Activated B cell treated with CpG ODN at 0.5 μM for 24 hours (primary cell): ENCODE results near the gene ANKRD13A. TPM values are rescaled to one million over a fixed set of nuclear protein-coding genes. Genes with fewer than 3 reads are reported as not detected.

ENCODE experiments used
- ATAC-seq: fragments of 200-7000 bp; cut with Tn5 transposase; one replicate; pipeline ENCODE4 v1.10.0; 2021; ENCODE audit warnings: low read depth, mild to moderate bottlenecking, moderate library complexity
- CTCF ChIA-PET: fragments of 350-600 bp; sonication (Branson Sonifier 250); formaldehyde crosslinking; loops from one replicate; lab custom pipeline; 2021; ENCODE audit warnings: antibody characterized with exemption; lab: Charles Lee
- POLR2A ChIA-PET: fragments of 350-600 bp; sonication (Branson Sonifier 250); formaldehyde crosslinking; loops from one replicate; lab custom pipeline; 2021; ENCODE audit warnings: antibody characterized with exemption; lab: Charles Lee
- DNase-seq: peaks from one replicate; pipeline ENCODE4 v3.0.0; 2022
- H3K27ac Mint-ChIP-seq: one replicate; pipeline ENCODE4 v1.8.0; 2020; ENCODE audit warnings: mixed read lengths
- H3K27me3 Mint-ChIP-seq: one replicate; pipeline ENCODE4 v1.8.0; 2021; ENCODE audit warnings: mixed read lengths
- H3K36me3 Mint-ChIP-seq: one replicate; pipeline ENCODE4 v1.8.0; 2021; ENCODE audit warnings: low read depth, mixed read lengths
- H3K4me1 Mint-ChIP-seq: one replicate; pipeline ENCODE4 v1.8.0; 2021; ENCODE audit warnings: mixed read lengths
- H3K4me3 Mint-ChIP-seq: one replicate; pipeline ENCODE4 v1.8.0; 2020; ENCODE audit warnings: mild to moderate bottlenecking, mixed read lengths
- H3K9me3 Mint-ChIP-seq: one replicate; pipeline ENCODE4 v1.8.0; 2020; ENCODE audit warnings: mixed read lengths
- intact Hi-C: fragments of 100-400 bp; cut with micrococcal nuclease; formaldehyde crosslinking; loops from one replicate; pipeline ENCODE4 v1.15.1; 2024
- total RNA-seq: library from RNA; stranded (reverse); gene quantifications from 2 replicates; pipeline ENCODE4 v1.2.3, GENCODE V29; 2022
- TF ChIP-seq, protein P1 (sequence below): fragments of 200-600 bp; IDR thresholded peaks from one replicate; pipeline ENCODE4 v1.8.0; 2022; ENCODE audit warnings: antibody characterized with exemption, mild to moderate bottlenecking

Gene ANKRD13A
- total RNA-seq, 1 donor from 2014 or later = 135 TPM

GRCh38 chr12:109967383-109968031 is 31.7 kb upstream of the ANKRD13A start:
- CTCF ChIA-PET = no interaction called here
- DNase-seq = no peak
- Mint-ChIP-seq H3K9me3 (no peaks in the 10 kb centered on the region), H3K36me3 (peaks cover 68% of the 10 kb centered on the region), H3K27ac (peak overlapping the region; percentile 25), H3K4me3 (no peak overlapping the region), H3K27me3 (no peaks in the 10 kb centered on the region), H3K4me1 (peaks cover 8% of the 10 kb centered on the region)
- intact Hi-C loops = no loop called here
- ATAC-seq = no peak
- POLR2A ChIA-PET = no interaction called here
- TF ChIP-seq, protein P1, sequence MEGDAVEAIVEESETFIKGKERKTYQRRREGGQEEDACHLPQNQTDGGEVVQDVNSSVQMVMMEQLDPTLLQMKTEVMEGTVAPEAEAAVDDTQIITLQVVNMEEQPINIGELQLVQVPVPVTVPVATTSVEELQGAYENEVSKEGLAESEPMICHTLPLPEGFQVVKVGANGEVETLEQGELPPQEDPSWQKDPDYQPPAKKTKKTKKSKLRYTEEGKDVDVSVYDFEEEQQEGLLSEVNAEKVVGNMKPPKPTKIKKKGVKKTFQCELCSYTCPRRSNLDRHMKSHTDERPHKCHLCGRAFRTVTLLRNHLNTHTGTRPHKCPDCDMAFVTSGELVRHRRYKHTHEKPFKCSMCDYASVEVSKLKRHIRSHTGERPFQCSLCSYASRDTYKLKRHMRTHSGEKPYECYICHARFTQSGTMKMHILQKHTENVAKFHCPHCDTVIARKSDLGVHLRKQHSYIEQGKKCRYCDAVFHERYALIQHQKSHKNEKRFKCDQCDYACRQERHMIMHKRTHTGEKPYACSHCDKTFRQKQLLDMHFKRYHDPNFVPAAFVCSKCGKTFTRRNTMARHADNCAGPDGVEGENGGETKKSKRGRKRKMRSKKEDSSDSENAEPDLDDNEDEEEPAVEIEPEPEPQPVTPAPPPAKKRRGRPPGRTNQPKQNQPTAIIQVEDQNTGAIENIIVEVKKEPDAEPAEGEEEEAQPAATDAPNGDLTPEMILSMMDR = no peak

DNA sequence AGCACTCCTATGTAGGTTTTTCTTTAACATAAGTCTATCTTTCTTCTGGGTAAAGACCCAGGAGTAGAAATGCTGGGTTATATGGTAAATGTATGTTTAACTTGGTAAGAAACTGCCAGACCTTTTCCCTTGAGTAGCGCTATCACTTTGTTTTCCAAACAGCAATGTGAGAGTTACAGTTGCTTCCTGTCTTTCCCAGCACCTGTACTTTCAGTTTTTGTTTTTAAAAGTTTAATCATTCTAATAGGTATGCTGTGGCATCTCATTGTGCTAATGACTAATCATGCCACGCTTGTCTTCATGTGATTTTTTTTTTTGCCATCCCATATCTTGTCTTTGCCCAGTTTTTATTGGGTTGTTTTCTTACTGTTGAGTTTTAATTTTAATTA is 31.2 kb upstream of the ANKRD13A start:
- intact Hi-C loops = no loop called here
- ChIA-PET POLR2A (no interaction called here), CTCF (no interaction called here)
- Mint-ChIP-seq H3K4me1 (peaks cover 8% of the 10 kb centered on the region), H3K9me3 (no peaks in the 10 kb centered on the region), H3K27me3 (no peaks in the 10 kb centered on the region), H3K27ac (peak overlapping the region; percentile 25), H3K36me3 (peaks cover 66% of the 10 kb centered on the region), H3K4me3 (no peak overlapping the region)
- TF ChIP-seq, protein P1 = no peak
- ATAC-seq (no peak), DNase-seq (no peak)

- DNase-seq (no peak), ATAC-seq (no peak)
- Mint-ChIP-seq H3K9me3 (no peaks in the 10 kb centered on the region), H3K4me1 (peaks cover 15% of the 10 kb centered on the region), H3K36me3 (peaks cover 64% of the 10 kb centered on the region), H3K27me3 (no peaks in the 10 kb centered on the region), H3K27ac (no peak overlapping the region), H3K4me3 (no peak overlapping the region)
- CTCF ChIA-PET = no interaction called here
- TF ChIP-seq, protein P1 = no peak
- POLR2A ChIA-PET = no interaction called here
- intact Hi-C loops = no loop called here
These were observed 30.4 kb upstream of the ANKRD13A start for GRCh38 chr12:109968801-109969200.

DNA sequence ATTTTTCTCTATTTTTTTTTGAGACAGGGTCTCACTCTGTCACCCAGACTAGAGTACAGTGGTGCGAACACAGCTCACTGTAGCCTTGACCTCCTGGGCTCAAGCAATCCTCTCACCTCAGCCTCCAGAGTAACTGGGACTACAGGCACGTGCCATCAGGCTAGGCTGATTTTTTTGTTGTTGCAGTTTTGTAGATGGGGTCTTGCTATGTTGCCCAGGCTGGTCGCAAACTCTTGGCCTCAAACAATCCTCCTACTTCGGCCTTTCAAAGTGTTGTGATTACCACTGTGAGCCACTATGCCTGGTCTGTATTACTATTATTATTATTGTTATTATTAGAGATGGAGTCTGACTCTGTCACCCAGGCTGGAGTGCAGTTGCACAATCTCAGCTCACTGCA is 26.4 kb upstream of the ANKRD13A start:
- no peaks in the 10 kb centered on the region for H3K9me3 Mint-ChIP-seq
- intact Hi-C loops = loop anchor here (1.0 kb wide), 2 partner anchors 23 to 42 kb away; partner anchors contain the start of gene GIT2
- H3K27me3 Mint-ChIP-seq = no peaks in the 10 kb centered on the region
- H3K4me1 Mint-ChIP-seq = peaks cover 19% of the 10 kb centered on the region
- TF ChIP-seq, protein P1 = no peak
- ChIA-PET POLR2A (interaction anchor here (1.4 to 1.7 kb wide), 2 partner anchors 23 to 26 kb away, joined by 11 read pairs; partner anchors contain the start of genes ANKRD13A and GIT2), CTCF (no interaction called here)
- peaks cover 60% of the 10 kb centered on the region for H3K36me3 Mint-ChIP-seq
- H3K4me3 Mint-ChIP-seq = no peak overlapping the region
- peak overlapping the region; percentile 92 for H3K27ac Mint-ChIP-seq
- no peak for ATAC-seq
- DNase-seq = no peak

GRCh38 chr12:109981311-109981710 is 17.9 kb upstream of the ANKRD13A start:
- intact Hi-C loops = no loop called here
- POLR2A ChIA-PET = interaction anchor here (0.6 kb wide), 1 partner anchor 31 kb away, joined by 3 read pairs; no protein-coding TSS in a partner anchor
- DNase-seq = no peak

More at GRCh38 chr12:109981311-109981710, 17.9 kb upstream of the ANKRD13A start:
- Mint-ChIP-seq H3K27ac (no peak overlapping the region), H3K4me3 (no peak overlapping the region), H3K36me3 (peaks cover 73% of the 10 kb centered on the region), H3K4me1 (peaks cover 14% of the 10 kb centered on the region), H3K9me3 (no peaks in the 10 kb centered on the region), H3K27me3 (no peaks in the 10 kb centered on the region)
- TF ChIP-seq, protein P1 = no peak
- ATAC-seq = no peak
- CTCF ChIA-PET = no interaction called here
